NCI-H524 (cell line): ENCODE results near the gene KRT79.
A peak's percentile ranks its signal among the peaks of the same experiment; 100 is the strongest.

Experiments used
- DNase-seq, 2 experiments: peaks; one replicate each; lab custom pipeline; 2025; lab: John Stamatoyannopoulos, UW

KRT79 gene

DNA sequence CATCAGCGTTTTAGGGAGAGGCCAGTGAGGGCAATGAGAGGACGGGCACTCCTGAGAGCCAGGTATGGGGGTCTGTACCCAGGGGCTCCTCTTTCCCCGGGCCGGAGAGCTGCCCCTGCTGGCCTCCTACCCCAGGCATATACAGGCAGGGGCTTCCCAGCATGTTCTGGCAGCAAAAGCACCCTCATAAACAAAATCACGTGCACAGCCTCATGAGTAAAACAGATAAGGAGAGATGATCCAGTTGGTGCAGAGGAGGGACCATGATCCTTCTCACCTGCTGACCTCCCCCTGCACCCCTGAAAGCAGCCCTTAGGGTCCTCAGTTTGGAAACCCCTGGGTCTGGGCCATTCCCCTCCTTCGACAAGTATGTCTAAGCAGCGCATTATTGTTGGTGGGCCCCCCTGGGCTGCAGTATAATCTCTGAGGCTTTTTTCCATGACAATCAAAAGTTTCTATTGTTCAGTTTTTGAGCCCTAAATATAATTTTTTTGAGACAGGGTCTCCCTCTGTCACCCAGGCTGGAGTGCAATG, 15.2 kb downstream of the KRT79 start:
- DNase-seq: no peak

DNA sequence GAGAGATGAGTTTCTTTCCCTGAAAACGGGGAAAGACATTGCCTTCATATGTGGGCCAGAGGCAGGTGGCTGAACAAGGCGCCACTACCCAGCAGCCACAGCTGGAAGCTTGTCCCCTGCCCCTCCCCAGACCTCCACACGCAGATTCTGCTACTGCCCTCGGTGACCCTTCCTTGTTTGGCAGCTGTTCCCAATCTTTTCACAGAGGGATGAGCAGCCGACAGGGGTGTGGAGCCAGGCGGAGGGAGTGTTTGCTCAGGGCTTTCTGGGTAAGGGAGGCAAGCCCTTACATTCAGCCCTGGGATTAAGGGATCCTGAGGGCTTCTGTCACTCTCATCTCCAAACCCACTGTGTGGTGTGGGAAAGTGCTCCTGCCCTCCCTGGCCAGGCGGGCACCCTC, 15.7 kb downstream of the KRT79 start:
- peak; percentile 10 to 44 for DNase-seq

DNA sequence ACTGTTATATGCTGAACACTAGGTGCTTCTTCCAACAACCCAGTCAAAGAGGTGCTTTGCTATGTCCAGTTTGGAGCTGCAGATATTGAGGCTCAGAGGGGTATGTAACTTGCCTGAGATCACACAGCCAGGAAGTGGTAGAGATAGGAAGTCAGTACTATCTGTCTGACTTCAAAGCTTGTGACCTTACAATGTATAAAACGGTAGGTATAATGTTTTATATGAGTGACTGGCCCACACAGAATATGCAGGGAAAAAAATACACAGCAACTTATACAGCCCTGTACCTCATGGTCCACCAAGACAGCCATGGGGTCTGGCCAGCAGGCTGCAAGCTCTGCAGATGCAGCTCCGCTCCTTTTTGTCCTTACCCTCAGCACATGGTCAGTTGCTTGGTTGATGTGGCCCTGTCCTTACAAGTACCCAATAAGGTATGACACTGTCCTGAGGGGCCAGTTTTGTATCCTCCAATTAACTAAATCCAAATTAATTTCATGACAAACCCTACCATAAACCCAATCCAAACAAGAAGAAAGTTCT, 16.3 kb downstream of the KRT79 start:
- DNase-seq: no peak

DNA sequence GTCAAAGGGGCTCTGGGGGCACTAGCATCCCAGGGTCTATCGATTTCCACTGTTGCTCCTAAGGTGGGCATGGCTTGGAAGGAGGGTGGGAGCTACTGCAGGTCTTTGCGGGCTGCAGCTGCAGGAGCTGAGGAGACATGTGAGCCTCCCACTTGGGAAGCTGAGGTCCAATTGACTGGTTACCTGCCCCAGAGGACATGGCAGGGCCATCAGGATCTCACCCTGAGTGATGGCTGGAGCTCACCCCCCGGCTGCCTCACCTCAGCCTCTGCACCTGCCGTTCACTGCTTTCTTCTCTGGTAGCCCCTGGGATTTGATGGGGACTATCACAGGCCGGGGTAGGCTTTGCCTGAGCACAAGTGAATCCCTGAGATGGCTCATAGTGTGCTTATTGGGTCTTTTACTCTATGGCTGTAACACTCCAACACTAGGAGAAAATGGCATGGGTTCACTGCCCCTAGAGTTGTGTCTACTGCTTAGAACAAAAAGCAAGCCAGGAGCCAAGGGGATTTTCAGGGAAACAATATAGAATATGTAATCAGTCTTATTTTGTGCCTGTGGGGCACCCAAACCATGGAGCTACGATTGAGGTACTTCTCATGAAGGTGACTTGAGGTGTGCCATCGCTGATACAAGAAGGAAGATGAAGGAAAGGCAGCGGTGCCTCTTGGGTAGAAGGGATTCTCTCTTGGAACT, 17.0 kb downstream of the KRT79 start:
- DNase-seq: no peak

DNA sequence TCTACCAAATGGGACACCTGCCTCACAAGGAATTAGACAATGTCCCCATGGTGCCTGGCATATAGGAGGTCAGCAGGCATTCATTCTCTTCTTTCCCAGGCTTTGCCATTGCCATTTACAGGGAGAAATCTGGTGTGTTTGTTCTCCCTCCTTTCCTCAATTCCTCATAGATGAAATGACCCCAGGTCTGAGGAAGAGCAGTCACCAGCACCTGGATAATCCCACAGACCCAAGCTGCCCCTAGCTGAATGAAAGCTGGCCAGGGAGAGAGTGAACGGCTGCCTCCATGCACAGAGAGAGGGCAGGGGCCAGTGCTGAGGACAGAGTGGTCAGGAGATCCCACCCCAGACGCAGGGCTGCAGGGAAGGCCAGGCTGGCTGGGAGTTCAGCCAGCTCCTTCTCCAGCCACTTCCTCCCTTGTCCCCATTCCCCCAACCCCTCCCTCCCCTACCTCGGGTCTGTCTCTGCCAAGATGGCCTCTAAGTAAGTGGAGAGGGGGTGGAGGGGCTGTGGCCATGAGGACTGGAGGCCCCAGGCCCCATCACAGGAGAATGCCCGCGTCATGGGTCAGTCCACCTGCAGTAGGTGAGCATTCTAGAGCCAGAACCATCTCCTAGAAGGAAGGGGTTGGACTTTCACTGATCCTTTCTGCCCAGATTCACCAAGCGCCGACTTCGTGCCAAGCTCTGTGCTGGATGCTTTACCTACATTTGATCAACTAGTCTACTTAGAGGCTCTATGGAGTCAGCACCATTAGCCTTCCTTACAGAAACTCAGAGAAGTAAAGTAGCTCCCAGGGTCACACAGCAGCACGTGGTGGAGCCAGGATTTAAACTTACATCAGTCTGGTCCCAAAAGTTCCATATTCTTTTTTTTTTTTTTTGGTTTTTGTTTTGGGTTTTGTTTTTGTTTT, 18.2 kb downstream of the KRT79 start:
- DNase-seq: no peak

DNA sequence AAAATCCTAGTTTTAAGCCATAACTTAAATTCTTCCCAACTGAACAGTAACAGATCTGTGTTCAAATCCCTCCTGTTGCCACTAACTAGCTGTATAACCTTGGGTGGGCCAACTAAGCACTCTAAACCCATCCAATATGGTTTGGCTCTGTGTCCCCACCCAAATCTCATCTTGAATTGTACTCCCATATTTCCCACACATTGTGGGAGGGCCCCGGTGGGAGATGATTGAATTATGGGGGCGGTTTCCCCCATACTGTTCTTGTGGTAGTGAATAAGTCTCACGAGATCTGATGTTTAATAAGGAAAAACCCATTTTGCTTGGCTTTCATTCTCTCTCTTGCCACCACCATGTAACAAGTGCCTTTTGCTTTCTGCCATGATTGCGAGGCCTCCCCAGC, 18.9 kb downstream of the KRT79 start:
- no peak for DNase-seq

DNA sequence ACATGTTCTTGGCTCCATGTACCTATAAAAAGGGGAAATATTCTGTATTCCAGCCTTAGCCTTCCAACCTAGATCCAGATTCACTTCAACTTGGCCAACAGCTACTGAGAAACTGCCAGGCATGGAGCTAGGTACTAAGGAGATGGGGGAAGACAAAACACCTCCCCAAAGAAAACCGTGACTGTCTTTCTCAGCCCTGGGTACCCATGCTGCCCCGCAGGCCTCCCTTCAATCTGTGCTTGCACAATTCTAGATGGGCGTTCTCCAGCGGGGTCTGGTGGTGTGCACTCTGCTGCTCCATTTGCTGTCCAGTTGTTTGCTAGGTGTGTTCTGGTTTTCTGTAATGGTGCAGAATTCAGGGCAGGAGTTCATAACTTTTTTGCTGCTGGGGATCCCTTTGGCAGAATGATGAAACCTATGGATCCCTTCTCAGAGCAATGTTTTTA, 19.4 kb downstream of the KRT79 start:
- DNase-seq: no peak

DNA sequence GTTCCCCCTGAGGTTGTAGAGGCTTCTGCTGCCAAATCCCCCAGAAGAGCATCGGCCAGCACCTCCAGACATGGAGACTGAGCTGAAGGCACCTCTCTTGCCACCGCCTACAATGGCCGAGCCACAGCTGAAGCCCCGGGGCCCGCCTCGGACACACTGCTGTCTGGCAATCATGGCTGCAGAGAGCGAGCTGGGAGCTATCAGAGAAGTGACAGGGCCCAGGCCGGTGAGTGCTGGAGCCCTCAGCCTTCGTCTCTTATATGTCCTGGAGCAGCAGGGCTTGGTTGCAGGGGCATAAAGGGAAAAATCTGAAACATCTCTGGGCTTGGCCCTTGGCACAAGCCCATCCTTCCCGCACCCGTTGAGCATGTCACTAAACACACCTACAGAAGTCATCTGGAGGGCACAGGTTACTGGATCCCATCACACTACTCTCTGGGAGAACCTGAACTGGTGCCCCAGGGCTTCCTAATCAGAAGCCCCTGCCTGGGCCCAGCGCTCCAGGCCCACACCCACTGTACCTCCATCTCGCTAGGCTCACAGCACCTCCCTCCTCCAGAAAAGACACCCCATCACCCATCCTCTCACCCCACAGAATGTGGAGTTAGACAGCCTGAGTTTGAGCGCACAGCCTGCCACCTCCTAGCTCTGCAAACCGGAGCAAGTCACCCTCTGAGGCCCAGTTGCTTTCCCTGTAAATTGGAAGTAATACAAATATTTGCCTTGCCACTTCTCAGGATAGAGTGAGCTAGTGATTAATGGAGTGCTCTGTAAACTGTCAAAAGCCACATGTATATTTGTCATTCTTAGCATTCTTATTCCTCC, 20.0 kb downstream of the KRT79 start, which contains the start of gene KRT4:
TSS of gene KRT4 (minus strand) at position 232 of the 825 bp plus-strand sequence. CDS start at position 174, 58 bp downstream.
- no peak for DNase-seq

DNA sequence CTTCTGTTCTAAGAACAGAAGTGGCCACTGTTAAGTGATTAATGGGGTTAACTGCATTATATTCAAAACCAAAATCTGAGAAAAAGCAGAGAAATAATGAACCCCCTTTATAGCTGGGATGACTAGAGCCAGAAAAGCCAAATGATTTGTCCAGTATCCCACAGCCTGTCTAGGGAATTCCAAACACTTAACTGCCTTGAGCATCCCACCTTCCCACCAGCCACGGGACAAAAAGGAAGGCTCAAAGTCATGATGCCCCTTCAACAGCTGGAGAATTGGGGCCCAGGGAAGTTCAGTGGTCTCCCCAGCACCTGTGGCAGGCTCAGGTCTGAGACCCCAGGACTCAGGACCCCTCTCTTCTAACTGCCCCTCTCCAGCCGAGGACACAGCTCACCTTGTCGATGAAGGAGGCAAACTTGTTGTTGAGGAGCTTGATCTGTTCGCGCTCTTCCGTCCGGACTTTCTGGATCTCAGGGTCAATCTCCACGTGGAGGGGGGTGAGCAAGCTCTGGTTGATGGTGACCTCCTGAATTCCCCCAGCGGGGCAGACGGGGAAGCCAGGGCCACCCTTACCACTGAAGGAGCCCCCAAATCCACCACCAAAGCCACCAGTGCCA, 20.8 kb downstream of the KRT79 start:
- DNase-seq: no peak

DNA sequence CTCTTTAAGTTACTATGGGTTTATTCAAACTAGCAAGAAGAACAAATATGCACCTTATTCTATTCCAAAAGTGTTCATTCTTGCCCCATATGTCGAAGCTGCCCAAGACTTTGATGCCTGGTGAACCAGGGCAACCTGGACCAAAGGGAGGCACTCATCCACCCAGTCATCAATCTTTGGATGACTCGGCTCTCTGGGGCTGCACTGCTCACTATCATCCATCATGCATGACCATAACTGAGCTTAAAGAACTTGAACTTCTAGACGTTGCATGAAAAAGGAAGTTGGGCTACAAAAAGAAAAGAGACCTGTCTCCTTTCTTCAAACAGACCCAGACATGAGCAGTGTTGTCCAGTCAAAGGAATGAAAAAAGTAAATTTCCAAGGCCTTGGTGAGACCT, 21.4 kb downstream of the KRT79 start:
- no peak for DNase-seq

DNA sequence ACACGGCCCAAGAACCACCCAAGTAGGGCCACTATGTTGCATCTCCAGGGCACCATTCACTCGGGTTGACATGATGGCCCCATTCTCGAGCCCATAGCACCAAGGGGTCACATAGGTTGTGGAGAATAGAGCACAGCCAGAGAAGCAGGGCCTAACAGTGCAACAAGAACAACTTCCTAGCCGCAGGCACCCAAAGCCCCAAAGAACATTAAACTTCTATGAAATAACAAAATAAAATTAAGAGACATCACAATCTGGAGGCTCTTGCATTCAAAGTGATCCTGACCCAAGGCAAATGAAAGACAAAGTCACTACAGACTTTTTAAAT, 22.1 kb downstream of the KRT79 start:
- DNase-seq: no peak

DNA sequence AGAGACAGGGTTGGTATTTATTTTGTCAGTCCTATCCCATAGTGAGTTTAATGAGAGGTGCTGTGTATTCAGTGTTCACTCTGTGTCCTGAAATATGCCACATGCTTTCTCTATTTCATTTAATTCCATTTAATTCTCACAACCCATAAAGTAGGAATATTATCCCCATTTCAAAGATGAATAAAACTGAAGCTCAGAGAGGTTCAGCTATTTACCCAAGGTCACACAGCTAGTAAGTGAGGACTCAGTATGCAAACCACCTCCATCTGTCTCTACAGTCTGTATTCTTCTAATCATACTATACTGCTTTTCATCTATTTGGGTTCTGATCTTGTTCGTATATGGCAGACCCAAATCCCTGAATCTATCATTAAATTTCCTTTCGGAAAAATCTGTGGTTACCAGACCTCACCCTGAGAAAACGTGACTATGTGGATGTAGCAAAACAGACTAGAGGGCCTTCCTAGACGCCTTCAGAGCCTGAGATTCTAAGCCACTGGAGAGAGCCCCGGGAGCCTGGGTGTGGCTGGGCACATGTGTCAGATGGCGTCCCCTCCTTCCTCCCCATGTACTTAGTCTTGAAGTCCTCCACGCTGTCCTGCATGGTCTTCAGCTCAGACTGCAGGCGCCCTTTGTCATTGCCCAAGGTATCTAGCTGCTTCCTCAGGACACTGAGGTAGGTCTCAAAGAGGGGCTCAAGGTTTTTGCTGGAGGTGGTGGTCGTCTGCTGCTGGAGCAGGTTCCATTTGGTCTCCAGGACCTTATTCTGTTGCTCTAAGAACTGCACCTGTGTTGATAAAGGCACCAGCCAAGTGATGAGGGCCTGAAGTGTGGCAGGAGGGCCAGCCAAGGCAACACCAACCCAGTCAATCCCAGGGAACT, 22.7 kb downstream of the KRT79 start:
- no peak for DNase-seq

DNA sequence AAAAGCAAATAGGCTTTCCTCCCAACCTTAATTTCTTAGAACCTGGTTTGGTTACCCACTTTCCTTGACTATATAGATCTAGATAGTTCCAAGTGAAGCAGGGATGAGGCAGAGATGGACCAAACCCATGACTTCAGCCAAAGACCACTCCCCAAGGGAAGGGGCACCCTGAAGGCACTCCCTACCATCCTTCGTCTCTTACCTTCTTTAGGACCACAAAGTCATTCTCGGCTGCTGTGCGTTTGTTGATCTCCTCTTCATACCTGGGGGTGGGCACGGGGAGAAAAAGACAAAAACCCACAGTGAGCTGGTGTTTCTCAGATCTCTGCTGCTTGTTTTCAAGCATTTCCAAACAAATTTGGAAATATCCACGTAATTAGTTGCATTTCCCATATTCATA, 23.6 kb downstream of the KRT79 start:
- DNase-seq: no peak

DNA sequence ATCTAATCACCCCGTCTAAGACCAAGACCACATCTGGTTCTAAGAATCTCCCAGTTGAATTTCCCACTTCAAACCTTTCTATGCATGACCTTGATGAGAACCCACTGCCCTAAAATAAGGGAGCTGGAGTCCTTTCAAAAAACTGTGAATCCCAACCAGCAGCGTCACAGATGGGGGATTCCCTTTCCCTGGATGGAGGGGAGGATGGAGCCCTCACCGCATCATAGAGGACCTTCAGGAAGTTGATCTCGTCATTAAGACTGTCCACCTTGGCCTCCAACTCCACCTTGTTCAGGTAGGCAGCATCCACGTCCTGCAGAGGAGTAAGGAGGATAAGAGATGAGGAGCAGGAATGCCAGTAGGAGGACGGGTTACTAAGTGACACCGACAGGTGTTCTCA, 24.9 kb downstream of the KRT79 start:
- no peak for DNase-seq

DNA sequence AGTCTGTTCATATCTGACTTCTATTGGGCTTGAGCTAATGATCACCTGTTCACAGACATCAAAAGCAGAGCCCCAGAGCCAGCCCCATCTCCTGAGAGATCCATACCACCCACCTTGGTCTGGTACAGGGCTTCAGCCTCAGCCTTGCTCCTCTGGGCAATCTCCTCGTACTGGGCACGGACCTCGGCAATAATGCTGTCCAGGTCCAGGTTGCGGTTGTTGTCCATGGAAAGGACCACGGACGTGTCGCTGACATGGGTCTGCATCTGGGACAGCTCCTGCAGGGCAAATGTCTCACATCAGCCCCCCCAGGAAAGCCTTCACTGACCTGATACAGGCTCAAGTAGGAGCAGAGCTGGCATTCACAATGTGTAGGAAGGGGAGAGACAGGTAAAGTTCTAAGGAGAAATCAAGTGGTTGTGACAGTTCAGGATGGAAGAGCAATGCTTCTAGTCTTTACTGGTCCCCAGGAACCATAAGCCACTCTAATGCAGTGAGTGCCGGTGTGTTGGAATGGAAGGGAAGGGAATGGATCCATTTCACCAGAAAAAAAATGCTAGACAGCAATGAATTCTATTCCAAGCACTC, 25.4 kb downstream of the KRT79 start:
- no peak for DNase-seq

DNA sequence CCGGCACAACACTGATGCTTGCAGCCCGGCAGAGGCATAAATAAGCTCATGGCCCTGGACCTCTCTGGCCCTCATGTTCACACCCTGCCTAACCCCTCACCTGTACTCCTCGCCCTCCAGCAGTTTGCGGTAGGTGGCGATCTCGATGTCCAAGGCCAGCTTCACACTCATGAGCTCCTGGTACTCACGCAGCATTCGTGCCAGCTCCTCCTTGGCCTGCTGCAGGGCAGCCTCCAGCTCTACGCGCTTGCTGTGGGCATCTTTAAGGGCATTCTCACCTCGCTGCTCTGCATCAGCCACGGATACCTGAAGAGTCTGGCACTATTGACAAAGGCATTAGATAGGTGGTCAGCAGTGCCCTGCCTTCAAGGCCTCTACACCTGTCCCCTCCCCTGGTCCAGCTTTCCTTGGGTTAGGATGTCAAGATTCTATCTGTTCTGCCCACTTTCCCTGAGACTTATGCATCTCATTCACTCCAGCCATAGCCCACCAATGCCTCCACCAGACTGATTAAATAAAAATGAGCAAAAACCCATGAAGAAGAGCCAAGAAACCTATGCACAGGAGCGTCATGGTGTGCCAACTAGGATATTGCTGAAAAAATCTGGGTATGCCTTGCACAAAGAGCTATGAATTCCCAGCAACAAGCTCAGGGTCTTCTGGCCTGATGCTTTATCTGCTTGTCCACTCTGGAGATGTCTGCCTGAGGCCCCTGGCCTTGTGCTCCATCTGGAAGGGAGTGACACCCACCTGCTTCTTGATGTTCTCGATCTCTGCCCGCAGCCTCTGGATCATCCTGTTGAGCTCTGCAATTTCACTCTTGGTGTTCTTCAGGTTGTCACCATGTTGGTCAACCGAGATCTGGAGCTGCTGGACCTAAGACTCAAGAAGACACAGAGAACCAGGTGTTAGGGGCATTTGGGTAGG, 26.3 kb downstream of the KRT79 start:
- DNase-seq: no peak

DNA sequence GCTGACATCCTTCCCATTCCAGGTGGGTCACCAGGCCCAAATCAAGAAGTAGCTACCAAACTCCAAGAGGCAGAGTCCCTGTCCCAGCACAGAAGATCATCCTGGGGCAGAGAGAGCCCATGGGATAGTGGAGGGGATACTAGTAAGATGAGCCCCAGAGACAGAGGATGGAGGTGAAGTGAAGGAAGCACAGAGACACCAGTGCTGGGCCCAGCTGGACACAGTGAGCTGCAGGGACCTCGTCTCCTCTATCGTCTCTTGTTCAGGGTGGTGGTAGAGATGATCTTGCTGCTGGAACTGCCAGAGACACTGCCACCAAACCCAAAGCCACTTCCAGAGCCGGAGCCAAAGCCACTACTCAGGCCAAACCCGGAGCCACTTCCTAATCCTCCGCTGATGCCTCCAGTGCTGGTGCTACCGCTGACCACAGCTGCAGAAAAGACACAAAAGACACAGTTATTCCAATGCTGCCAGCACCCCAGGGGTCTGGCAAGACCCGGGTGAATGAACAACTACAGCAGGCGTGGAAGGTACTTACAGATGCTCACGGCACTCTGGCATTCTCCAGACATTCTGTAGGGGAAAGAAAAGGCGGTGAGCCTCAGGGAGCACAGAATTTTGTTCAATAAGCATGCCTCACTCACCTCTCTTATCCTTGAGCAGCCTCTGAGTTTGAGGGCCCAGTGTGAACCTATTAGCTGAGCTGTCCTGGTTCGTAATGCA, 27.1 kb downstream of the KRT79 start:
- no peak for DNase-seq

DNA sequence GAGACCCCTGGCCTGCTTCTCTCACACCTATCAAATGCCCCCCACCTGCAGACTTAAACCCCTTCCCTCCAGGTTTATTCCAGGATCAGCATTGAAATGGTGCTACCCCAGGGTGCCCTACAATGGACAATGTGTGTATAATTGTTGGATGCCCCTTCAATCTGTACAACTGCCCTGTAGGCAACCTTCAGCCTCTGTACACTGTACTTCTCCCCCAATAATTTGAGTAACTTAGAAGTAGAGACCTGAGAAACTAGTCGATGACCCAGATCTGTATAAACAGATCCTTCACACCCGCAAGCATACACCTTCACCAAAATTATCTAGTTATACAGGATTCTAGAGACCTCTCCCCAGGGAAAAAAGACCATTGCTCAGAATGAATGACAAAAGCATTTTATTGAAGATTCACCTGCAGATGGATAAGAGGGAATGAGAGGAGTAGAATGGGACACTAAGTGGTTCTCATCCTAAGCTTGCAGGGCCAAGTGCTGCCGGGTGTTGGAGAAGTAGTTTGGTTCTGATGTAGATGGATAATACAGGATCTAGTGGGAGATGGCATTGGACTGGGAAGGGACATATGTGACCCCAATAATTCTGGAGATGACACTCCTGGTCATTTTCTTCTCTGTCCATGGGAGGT, 27.8 kb downstream of the KRT79 start:
- no peak for DNase-seq
